ENCODE data around the gene CHRDL2.
"Not testable (repeated sequence)": the region's sequence is repeated elsewhere in the genome, so short reads cannot be mapped to it uniquely, and the experiment has no call there.

CHRDL2 gene, protein sequence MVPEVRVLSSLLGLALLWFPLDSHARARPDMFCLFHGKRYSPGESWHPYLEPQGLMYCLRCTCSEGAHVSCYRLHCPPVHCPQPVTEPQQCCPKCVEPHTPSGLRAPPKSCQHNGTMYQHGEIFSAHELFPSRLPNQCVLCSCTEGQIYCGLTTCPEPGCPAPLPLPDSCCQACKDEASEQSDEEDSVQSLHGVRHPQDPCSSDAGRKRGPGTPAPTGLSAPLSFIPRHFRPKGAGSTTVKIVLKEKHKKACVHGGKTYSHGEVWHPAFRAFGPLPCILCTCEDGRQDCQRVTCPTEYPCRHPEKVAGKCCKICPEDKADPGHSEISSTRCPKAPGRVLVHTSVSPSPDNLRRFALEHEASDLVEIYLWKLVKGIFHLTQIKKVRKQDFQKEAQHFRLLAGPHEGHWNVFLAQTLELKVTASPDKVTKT

GRCh38 chr11:74731301-74732094, at the start of gene CHRDL2:
CHRDL2 (minus strand) TSS chr11:74731426; CDS start chr11:74730888, 538 bp downstream.
- Histone ChIP-seq H3K36me3 (ENCODE audit: insufficient read depth, low read length) (no peaks in the 10 kb centered on the region), H3K27me3 (ENCODE audit: insufficient read depth, low read length) (peaks cover 57% of the 10 kb centered on the region), H3K9me3 (ENCODE audit: low read length) (peaks cover 1% of the 10 kb centered on the region), H3K4me3 (ENCODE audit: low read length) (peak within 1 kb of the TSS; percentile 41), H2AFZ (ENCODE audit: low read depth, low read length) (peak within 1 kb of the TSS; percentile 14), H3K4me1 (ENCODE audit: insufficient read depth, low read length) (peaks cover 3% of the 10 kb centered on the region)

DNA sequence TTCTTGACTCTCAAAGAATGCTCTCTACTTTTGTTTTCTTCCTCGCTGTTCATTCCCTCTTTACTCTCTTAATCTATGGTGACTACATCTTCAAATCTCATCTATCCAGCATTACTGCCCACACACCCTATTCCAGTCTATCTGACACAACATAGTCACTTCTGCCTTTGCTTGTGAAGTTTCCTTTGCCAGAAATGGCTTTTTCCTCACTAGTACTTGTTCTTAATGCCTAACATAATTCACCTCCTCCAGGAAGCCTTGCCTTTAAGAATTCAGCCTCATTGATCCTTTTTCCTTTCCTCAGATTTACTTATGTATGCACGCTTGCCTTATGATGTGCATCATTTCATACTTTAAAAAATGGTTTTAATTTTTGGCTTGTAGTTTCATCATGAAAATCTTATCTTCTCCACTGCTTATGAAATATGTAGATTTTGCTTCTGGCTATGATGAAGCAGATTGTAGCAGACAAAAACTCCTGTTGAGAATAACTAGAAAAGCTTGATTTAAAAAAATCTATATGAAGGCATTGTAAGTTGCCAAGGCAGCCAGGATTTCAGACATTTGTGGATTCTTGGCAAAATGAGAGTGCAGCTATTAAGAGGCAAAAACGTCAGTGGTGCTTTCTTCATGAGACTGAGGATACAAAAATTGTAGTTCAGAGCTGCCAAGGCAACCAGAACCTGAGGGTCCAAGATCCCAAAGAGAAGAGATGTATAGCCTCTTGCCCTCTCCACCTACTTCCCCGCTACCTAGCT, 49.2 kb upstream of the CHRDL2 start:
- Histone ChIP-seq H3K27me3 (ENCODE audit: insufficient read depth, low read length) (no peaks in the 10 kb centered on the region), H3K9me3 (ENCODE audit: low read length) (no peaks in the 10 kb centered on the region), H3K36me3 (ENCODE audit: insufficient read depth, low read length) (no peaks in the 10 kb centered on the region), H3K4me3 (ENCODE audit: low read length) (no peak overlapping the region), H2AFZ (ENCODE audit: low read depth, low read length) (no peak overlapping the region), H3K4me1 (ENCODE audit: insufficient read depth, low read length) (peaks cover 3% of the 10 kb centered on the region)

DNA sequence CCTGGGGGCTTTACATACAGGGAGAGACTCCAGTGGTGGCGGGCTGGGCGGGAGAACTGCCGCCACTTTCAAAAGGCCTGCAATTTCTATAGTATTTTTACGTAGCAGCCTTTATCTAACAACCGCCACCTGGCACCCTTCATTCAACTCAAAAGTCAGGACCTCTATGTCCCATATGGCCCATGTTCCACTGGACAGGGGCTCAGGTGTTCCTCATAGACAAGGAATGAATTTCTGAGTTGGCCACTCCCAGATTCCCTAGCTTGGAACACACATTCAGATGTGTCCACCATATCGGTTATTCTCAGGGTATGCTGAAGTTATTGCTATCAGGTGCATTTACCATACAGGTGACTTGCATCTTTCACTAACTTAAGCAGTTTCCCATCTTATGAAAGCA, 47.4 kb upstream of the CHRDL2 start:
- no peak overlapping the region for H3K4me3 ChIP-seq (ENCODE audit: low read length)

DNA sequence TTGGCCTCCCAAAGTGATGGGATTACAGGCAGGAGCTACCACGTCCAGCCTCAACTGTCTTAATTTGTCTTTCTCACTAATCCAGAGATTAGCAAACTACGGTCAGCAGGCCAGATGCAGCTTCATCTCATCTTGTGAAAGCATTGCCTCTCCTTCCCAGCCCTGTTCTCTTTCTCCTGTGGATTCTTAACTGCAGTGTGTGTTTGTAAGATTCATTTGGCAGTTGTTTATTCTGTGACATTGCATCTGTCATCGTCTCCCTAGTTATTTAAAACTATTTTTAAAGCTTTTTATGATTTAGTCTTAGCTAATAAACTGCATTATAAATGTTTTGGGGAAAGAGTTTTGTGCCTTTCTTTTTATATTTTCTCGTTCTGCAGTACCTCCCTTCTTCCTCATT, 46.7 kb upstream of the CHRDL2 start:
- H3K4me1 ChIP-seq (ENCODE audit: insufficient read depth, low read length) = peaks cover 3% of the 10 kb centered on the region
- H3K27me3 ChIP-seq (ENCODE audit: insufficient read depth, low read length) = no peaks in the 10 kb centered on the region
- H3K36me3 ChIP-seq (ENCODE audit: insufficient read depth, low read length) = no peaks in the 10 kb centered on the region
- no peak overlapping the region for H2AFZ ChIP-seq (ENCODE audit: low read depth, low read length)
- no peak overlapping the region for H3K4me3 ChIP-seq (ENCODE audit: low read length)
- no peaks in the 10 kb centered on the region for H3K9me3 ChIP-seq (ENCODE audit: low read length)

More for the DNA sequence above, 47.4 kb upstream of the CHRDL2 start:
- Histone ChIP-seq H2AFZ (ENCODE audit: low read depth, low read length) (no peak overlapping the region), H3K27me3 (ENCODE audit: insufficient read depth, low read length) (no peaks in the 10 kb centered on the region), H3K4me1 (ENCODE audit: insufficient read depth, low read length) (peaks cover 3% of the 10 kb centered on the region), H3K9me3 (ENCODE audit: low read length) (no peaks in the 10 kb centered on the region), H3K36me3 (ENCODE audit: insufficient read depth, low read length) (no peaks in the 10 kb centered on the region)

DNA sequence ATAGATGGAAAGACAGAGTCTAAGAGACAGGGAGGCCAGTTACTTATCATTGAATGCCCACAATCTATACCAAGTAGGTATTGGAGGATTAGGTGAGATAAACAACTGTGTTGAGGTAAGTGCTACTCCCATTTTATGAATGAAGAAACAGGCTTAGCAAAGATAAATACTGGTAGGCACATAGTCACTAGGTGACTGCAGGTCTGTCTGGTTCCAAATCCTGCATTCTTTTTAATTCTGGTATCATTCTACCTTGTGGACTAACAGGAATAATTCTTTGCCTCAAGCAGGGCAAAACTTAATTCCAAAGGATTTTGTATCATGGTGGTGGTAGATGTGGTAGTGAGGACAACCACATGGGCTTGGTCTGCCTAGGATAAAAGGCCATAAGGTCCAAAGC, 45.8 kb upstream of the CHRDL2 start:
- no peaks in the 10 kb centered on the region for H3K9me3 ChIP-seq (ENCODE audit: low read length)
- H3K36me3 ChIP-seq (ENCODE audit: insufficient read depth, low read length) = no peaks in the 10 kb centered on the region
- no peak overlapping the region for H3K4me3 ChIP-seq (ENCODE audit: low read length)
- H2AFZ ChIP-seq (ENCODE audit: low read depth, low read length) = no peak overlapping the region
- peaks cover 3% of the 10 kb centered on the region for H3K4me1 ChIP-seq (ENCODE audit: insufficient read depth, low read length)
- H3K27me3 ChIP-seq (ENCODE audit: insufficient read depth, low read length) = no peaks in the 10 kb centered on the region

DNA sequence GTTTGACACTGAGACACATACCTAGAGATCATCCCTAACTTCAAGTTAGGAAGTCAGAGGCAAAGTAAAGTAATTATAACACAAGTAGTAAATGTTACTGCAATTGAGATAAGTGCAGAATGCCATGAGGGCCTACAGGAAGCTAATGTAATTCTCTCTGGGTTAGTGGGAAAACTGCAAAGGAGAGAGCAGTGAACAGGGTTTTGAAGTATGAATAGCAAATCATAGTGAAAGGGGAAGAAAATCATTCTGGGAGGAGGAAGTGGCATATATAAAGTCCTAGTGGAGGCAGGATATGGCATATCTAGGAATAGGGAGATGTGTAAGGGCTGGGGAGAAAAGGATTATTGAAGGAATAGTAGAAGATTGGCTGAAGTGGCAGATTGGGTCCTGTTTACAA, 45.3 kb upstream of the CHRDL2 start:
- Histone ChIP-seq H3K9me3 (ENCODE audit: low read length) (no peaks in the 10 kb centered on the region), H3K27me3 (ENCODE audit: insufficient read depth, low read length) (no peaks in the 10 kb centered on the region), H3K36me3 (ENCODE audit: insufficient read depth, low read length) (no peaks in the 10 kb centered on the region), H2AFZ (ENCODE audit: low read depth, low read length) (no peak overlapping the region), H3K4me1 (ENCODE audit: insufficient read depth, low read length) (peaks cover 3% of the 10 kb centered on the region), H3K4me3 (ENCODE audit: low read length) (no peak overlapping the region)

DNA sequence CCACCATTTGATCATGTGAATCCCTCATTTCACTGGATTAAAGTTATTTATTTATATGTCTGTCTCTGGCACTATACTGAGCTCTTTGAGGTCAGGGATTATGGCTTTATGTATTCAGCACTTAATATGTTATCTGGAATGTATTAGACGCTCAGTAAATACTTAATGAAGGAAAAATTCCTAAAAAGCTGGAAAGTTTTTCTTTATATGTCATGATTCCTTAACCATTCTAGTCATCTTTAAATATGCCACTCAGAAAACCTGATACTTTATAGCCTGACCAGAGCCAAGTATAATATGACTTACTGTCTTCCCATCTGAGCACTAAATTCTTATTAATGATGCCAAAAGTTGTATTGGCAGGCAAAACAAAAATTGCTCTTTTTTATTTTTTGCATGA, 44.5 kb upstream of the CHRDL2 start:
- Histone ChIP-seq H3K9me3 (ENCODE audit: low read length) (no peaks in the 10 kb centered on the region), H3K4me1 (ENCODE audit: insufficient read depth, low read length) (peaks cover 1% of the 10 kb centered on the region)

GRCh38 chr11:74773476-74773875, 42.2 kb upstream of the CHRDL2 start:
- no peak overlapping the region for H2AFZ ChIP-seq (ENCODE audit: low read depth, low read length)

More for the DNA sequence above, 44.5 kb upstream of the CHRDL2 start:
- Histone ChIP-seq H3K27me3 (ENCODE audit: insufficient read depth, low read length) (no peaks in the 10 kb centered on the region), H3K36me3 (ENCODE audit: insufficient read depth, low read length) (no peaks in the 10 kb centered on the region), H2AFZ (ENCODE audit: low read depth, low read length) (no peak overlapping the region), H3K4me3 (ENCODE audit: low read length) (no peak overlapping the region)

GRCh38 chr11:74771139-74771538, 39.9 kb upstream of the CHRDL2 start:
- no peak overlapping the region for H2AFZ ChIP-seq (ENCODE audit: low read depth, low read length)
- no peak overlapping the region for H3K4me3 ChIP-seq (ENCODE audit: low read length)
- no peaks in the 10 kb centered on the region for H3K27me3 ChIP-seq (ENCODE audit: insufficient read depth, low read length)
- H3K36me3 ChIP-seq (ENCODE audit: insufficient read depth, low read length) = no peaks in the 10 kb centered on the region
- H3K9me3 ChIP-seq (ENCODE audit: low read length) = no peaks in the 10 kb centered on the region
- no peaks in the 10 kb centered on the region for H3K4me1 ChIP-seq (ENCODE audit: insufficient read depth, low read length)

More at GRCh38 chr11:74773476-74773875, 42.2 kb upstream of the CHRDL2 start:
- Histone ChIP-seq H3K9me3 (ENCODE audit: low read length) (no peaks in the 10 kb centered on the region), H3K36me3 (ENCODE audit: insufficient read depth, low read length) (no peaks in the 10 kb centered on the region), H3K27me3 (ENCODE audit: insufficient read depth, low read length) (no peaks in the 10 kb centered on the region), H3K4me3 (ENCODE audit: low read length) (no peak overlapping the region), H3K4me1 (ENCODE audit: insufficient read depth, low read length) (no peaks in the 10 kb centered on the region)

DNA sequence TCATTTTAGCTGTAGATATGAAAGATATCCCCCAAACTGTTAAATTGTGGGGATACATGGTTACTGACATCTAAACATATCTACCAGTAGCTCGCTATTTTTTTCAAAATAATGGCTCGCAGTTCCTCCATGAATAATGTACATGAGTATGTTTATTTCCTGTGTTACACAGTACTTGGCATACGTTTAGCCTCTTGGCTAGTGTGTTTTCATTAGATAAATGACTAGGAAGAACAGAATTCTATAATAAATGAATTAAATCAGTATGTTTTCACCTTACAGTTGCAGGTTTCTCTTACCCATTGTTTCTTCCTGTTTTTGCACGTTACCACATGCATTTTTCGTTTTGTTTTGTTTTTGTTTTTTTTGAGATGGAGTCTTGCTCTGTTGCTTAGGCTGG, 39.2 kb upstream of the CHRDL2 start:
- Histone ChIP-seq H3K36me3 (ENCODE audit: insufficient read depth, low read length) (no peaks in the 10 kb centered on the region), H3K27me3 (ENCODE audit: insufficient read depth, low read length) (no peaks in the 10 kb centered on the region), H3K4me3 (ENCODE audit: low read length) (no peak overlapping the region), H3K9me3 (ENCODE audit: low read length) (no peaks in the 10 kb centered on the region), H3K4me1 (ENCODE audit: insufficient read depth, low read length) (no peaks in the 10 kb centered on the region), H2AFZ (ENCODE audit: low read depth, low read length) (no peak overlapping the region)

- H3K4me3 ChIP-seq (ENCODE audit: low read length) = no peak overlapping the region
- H3K4me1 ChIP-seq (ENCODE audit: insufficient read depth, low read length) = no peaks in the 10 kb centered on the region
- H3K27me3 ChIP-seq (ENCODE audit: insufficient read depth, low read length) = no peaks in the 10 kb centered on the region
- no peak overlapping the region for H2AFZ ChIP-seq (ENCODE audit: low read depth, low read length)
- H3K36me3 ChIP-seq (ENCODE audit: insufficient read depth, low read length) = no peaks in the 10 kb centered on the region
- H3K9me3 ChIP-seq (ENCODE audit: low read length) = peaks cover 4% of the 10 kb centered on the region
Observed at GRCh38 chr11:74769055-74769707, 38.0 kb upstream of the CHRDL2 start.

DNA sequence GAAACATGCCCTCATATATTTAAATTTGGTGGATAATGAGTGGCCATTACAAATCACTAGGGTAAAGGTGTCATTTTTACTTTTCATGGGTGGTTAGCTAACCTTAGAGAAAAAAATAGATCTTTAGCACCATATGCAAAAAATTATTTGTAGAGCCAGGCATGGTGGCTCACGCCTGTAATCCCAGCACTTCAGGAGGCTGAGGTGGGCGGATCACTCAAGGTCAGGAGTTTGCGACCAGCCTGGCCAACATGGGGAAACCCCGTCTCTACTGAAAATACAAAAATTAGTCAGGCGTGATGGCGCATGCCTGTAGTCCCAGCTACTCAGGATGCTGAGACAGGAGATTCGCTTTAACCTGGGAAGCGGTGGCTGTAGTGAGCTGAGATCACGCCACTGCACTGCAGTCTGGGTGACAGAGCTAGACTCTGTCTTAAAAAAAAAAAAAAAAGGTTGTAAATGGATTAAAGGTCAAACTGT, 37.0 kb upstream of the CHRDL2 start:
- H3K27me3 ChIP-seq (ENCODE audit: insufficient read depth, low read length); H3K4me3 ChIP-seq (ENCODE audit: low read length); H3K9me3 ChIP-seq (ENCODE audit: low read length); H3K4me1 ChIP-seq (ENCODE audit: insufficient read depth, low read length); H3K36me3 ChIP-seq (ENCODE audit: insufficient read depth, low read length); H2AFZ ChIP-seq (ENCODE audit: low read depth, low read length): not testable (repeated sequence)
